Neutrophil (primary cell): ENCODE measurements around the gene KRTAP19-2.

Experiments used
- H3K27ac ChIP-seq: fragments of 200-600 bp; sonication (generic); 2 replicates; pipeline ENCODE4 v1.5.1; 2016; ENCODE audit warnings: mild to moderate bottlenecking, moderate library complexity
- H3K27me3 ChIP-seq: fragments of 200-600 bp; sonication (generic); 2 replicates; pipeline ENCODE4 v1.6.0; 2016; ENCODE audit warnings: mild to moderate bottlenecking
- H3K36me3 ChIP-seq: fragments of 200-600 bp; sonication (generic); 2 replicates; pipeline ENCODE4 v1.5.1; 2017
- H3K4me1 ChIP-seq, 2 experiments: fragments of 200-600 bp in 1 of 2; sonication (generic) in 1 of 2; 1 replicate in 1 of 2; 2 replicates in 1 of 2; pipeline versions ENCODE4 v1.5.1 to v1.6.1; 2013 to 2016; ENCODE audit warnings: low read depth in 1 of 2, low read length in 1 of 2, mild to moderate bottlenecking in 1 of 2, moderate library complexity in 1 of 2; ENCODE audit not compliant: control insufficient read depth in 1 of 2, insufficient read depth in 1 of 2
- H3K4me3 ChIP-seq, 2 experiments: fragments of 200-600 bp in 1 of 2; sonication (generic) in 1 of 2; 1 replicate in 1 of 2; 2 replicates in 1 of 2; pipeline ENCODE4 v1.5.1; 2013 to 2016; ENCODE audit warnings: low read depth in 1 of 2, low read length in 1 of 2, mild to moderate bottlenecking in 1 of 2, moderate library complexity in 1 of 2
- H3K9me3 ChIP-seq: fragments of 200-600 bp; sonication (generic); 2 replicates; pipeline ENCODE4 v1.5.1; 2016
- TF ChIP-seq, protein P1 (sequence below): fragments of 200-600 bp; sonication (generic); IDR thresholded peaks from 2 replicates; pipeline ENCODE4 v1.5.1; 2016; ENCODE audit warnings: antibody characterized with exemption

The KRTAP19-2 gene

DNA sequence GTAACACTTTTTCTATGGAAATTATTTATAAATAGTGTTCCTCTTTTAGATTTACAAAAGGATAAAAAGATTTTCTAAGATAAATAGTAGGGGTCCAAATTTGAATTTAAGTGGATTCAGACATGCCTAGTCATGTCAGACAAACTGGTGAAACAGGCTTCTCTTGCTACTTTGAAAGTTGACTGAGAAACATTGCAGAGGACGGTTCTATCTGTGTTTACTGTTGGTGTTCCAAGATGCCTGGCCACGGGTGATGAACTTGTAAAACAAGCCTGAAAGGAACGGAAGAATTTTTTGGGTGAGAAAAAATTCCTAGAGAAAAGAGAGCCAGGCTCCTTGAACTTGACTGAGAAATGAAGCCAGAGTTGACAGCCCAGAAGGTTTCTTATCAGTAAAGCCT, 9.2 kb downstream of the KRTAP19-2 start:
- TF ChIP-seq, protein P1, sequence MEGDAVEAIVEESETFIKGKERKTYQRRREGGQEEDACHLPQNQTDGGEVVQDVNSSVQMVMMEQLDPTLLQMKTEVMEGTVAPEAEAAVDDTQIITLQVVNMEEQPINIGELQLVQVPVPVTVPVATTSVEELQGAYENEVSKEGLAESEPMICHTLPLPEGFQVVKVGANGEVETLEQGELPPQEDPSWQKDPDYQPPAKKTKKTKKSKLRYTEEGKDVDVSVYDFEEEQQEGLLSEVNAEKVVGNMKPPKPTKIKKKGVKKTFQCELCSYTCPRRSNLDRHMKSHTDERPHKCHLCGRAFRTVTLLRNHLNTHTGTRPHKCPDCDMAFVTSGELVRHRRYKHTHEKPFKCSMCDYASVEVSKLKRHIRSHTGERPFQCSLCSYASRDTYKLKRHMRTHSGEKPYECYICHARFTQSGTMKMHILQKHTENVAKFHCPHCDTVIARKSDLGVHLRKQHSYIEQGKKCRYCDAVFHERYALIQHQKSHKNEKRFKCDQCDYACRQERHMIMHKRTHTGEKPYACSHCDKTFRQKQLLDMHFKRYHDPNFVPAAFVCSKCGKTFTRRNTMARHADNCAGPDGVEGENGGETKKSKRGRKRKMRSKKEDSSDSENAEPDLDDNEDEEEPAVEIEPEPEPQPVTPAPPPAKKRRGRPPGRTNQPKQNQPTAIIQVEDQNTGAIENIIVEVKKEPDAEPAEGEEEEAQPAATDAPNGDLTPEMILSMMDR, result no peak
- Histone ChIP-seq H3K9me3 (no peaks in the 10 kb centered on the region), H3K4me1 (no peaks in the 10 kb centered on the region), H3K4me3 (no peak overlapping the region), H3K27ac (no peak overlapping the region), H3K36me3 (no peaks in the 10 kb centered on the region), H3K27me3 (no peaks in the 10 kb centered on the region)

GRCh38 chr21:30468900-30469714, 18.1 kb downstream of the KRTAP19-2 start:
- Histone ChIP-seq H3K4me1 (no peaks in the 10 kb centered on the region), H3K9me3 (no peaks in the 10 kb centered on the region)

DNA sequence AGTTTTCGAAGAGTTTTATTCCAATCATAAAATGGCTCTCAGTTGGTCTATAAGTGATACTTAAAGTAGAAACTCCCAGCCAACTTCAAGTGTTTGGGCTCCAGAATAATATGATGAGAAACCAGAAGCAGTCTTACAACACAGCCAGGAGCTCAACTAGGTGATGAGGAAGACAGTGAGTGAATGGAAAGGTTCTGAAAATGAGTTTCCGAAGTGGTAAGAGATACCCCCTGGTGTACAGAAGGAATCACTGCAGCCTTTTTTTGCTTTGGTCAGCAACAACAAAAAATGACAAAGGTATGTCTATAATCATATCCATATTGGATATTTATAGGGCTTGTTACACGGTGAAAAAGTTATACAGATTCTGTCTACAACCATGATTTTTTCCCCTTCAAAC, 23.5 kb downstream of the KRTAP19-2 start:
- Histone ChIP-seq H3K4me1 (no peaks in the 10 kb centered on the region), H3K36me3 (no peaks in the 10 kb centered on the region), H3K27me3 (no peaks in the 10 kb centered on the region), H3K27ac (no peak overlapping the region), H3K9me3 (no peaks in the 10 kb centered on the region), H3K4me3 (no peak overlapping the region)
- TF ChIP-seq, protein P1, result no peak

More at GRCh38 chr21:30468900-30469714, 18.1 kb downstream of the KRTAP19-2 start:
- Histone ChIP-seq H3K27me3 (no peaks in the 10 kb centered on the region), H3K36me3 (no peaks in the 10 kb centered on the region), H3K4me3 (no peak overlapping the region), H3K27ac (no peak overlapping the region)
- TF ChIP-seq, protein P1, result no peak

GRCh38 chr21:30448514-30448913, 38.7 kb downstream of the KRTAP19-2 start:
- Histone ChIP-seq H3K27ac (no peak overlapping the region), H3K4me1 (no peaks in the 10 kb centered on the region), H3K36me3 (no peaks in the 10 kb centered on the region), H3K4me3 (no peak overlapping the region), H3K9me3 (no peaks in the 10 kb centered on the region), H3K27me3 (no peaks in the 10 kb centered on the region)
- TF ChIP-seq, protein P1, result no peak

- Histone ChIP-seq H3K4me3 (no peak overlapping the region), H3K27me3 (no peaks in the 10 kb centered on the region), H3K36me3 (no peaks in the 10 kb centered on the region), H3K27ac (no peak overlapping the region), H3K9me3 (no peaks in the 10 kb centered on the region), H3K4me1 (no peaks in the 10 kb centered on the region)
- TF ChIP-seq, protein P1, result no peak
Observed at GRCh38 chr21:30447056-30447455, 40.2 kb downstream of the KRTAP19-2 start.
